T-cell (primary cell): ENCODE data around the gene BRF1. TPM values are rescaled to one million over a fixed set of nuclear protein-coding genes. Genes with fewer than 3 reads are reported as not detected.
A peak's percentile ranks its signal among the peaks of the same experiment; 100 is the strongest.
"Not testable (repeated sequence)": the region's sequence is repeated elsewhere in the genome, so short reads cannot be mapped to it uniquely, and the experiment has no call there.

Experiments
- ATAC-seq, 4 experiments: fragments of 200-7000 bp in 3 of 4; fragments of 150-1000 bp in 1 of 4; cut with Tn5 transposase; replicated peaks in 1 of 4; 1 replicate in 3 of 4; 2 replicates in 1 of 4; pipeline ENCODE4 v1.10.0; 2021; ENCODE audit warnings: moderate library complexity in 3 of 4, mild to moderate bottlenecking in 2 of 4, moderate number of reproducible peaks in 1 of 4
- CTCF ChIA-PET, 2 donors: fragments of 300-600 bp; sonication (Branson Sonifier 250); formaldehyde crosslinking; loops; one replicate each; lab custom pipeline; 2022; ENCODE audit warnings: antibody characterized with exemption in 2 of 2; lab: Charles Lee
- POLR2A ChIA-PET, 2 donors: fragments of 300-600 bp; sonication (Branson Sonifier 250); formaldehyde crosslinking; loops; one replicate each; lab custom pipeline; 2022; ENCODE audit warnings: antibody characterized with exemption in 2 of 2; lab: Charles Lee
- DNase-seq, 35 experiments: peaks; one replicate each; pipeline versions ENCODE4 v3.0.0 to v3.0.0-alpha.2; 2013 to 2023
- H3K27ac ChIP-seq: one replicate; pipeline ENCODE4 v1.5.1; 2013; ENCODE audit warnings: low read length
- H3K27me3 ChIP-seq, 2 experiments: replicated peaks in 1 of 2; 1 replicate in 1 of 2; 2 replicates in 1 of 2; pipeline versions ENCODE4 v1.6.1 to v1.7.0; 2013; ENCODE audit warnings: low read length in 1 of 2, mixed read lengths in 1 of 2; ENCODE audit not compliant: control insufficient read depth in 2 of 2, insufficient read depth in 2 of 2; ENCODE audit errors: extremely low read depth in 1 of 2
- H3K36me3 ChIP-seq, 2 donors: 1 replicate in 1 of 2; 2 replicates in 1 of 2; pipeline versions ENCODE4 v1.6.1 to v1.7.0; 2013; ENCODE audit warnings: low read length in 1 of 2; ENCODE audit not compliant: control insufficient read depth in 2 of 2, insufficient read depth in 1 of 2; ENCODE audit errors: extremely low read depth in 1 of 2
- H3K4me1 ChIP-seq, 2 experiments: 1 replicate in 1 of 2; 2 replicates in 1 of 2; pipeline versions ENCODE4 v1.6.1 to v1.7.0; 2013; ENCODE audit warnings: low read length in 2 of 2, mixed read lengths in 1 of 2; ENCODE audit not compliant: insufficient read depth in 2 of 2, control insufficient read depth in 1 of 2; ENCODE audit errors: extremely low read depth in 1 of 2
- H3K4me3 ChIP-seq, 2 donors: 1 replicate in 1 of 2; 2 replicates in 1 of 2; pipeline versions ENCODE4 v1.5.1 to v1.7.0; 2013; ENCODE audit warnings: mild to moderate bottlenecking in 2 of 2, low read length in 1 of 2, moderate library complexity in 1 of 2; ENCODE audit not compliant: control insufficient read depth in 1 of 2; ENCODE audit errors: extremely low read depth in 1 of 2
- H3K9me3 ChIP-seq: 2 replicates; pipeline ENCODE4 v1.7.0; 2013
- H3K27ac Mint-ChIP-seq, 2 donors: one replicate each; pipeline ENCODE4 v1.8.0; 2020 to 2021; ENCODE audit warnings: mild to moderate bottlenecking in 2 of 2, mixed read lengths in 2 of 2
- H3K27me3 Mint-ChIP-seq, 2 donors: one replicate each; pipeline ENCODE4 v1.8.0; 2021 to 2022; ENCODE audit warnings: mixed read lengths in 2 of 2
- H3K36me3 Mint-ChIP-seq: one replicate; pipeline ENCODE4 v1.8.0; 2021; ENCODE audit warnings: mixed read lengths
- H3K4me1 Mint-ChIP-seq, 3 donors: one replicate each; pipeline ENCODE4 v1.8.0; 2020 to 2022; ENCODE audit warnings: mixed read lengths in 3 of 3, mild to moderate bottlenecking in 1 of 3
- H3K4me3 Mint-ChIP-seq, 3 donors: one replicate each; pipeline ENCODE4 v1.8.0; 2020 to 2022; ENCODE audit warnings: mild to moderate bottlenecking in 3 of 3, mixed read lengths in 3 of 3, moderate library complexity in 3 of 3
- H3K9me3 Mint-ChIP-seq, 3 donors: one replicate each; pipeline ENCODE4 v1.8.0; 2020 to 2022; ENCODE audit warnings: mixed read lengths in 3 of 3
- WGBS: methylation state at CpG from one replicate; pipeline ENCODE4 v1.1.5; 2013; ENCODE audit warnings: missing lambda C conversion rate; ENCODE audit not compliant: insufficient coverage; 5-methylcytosine and 5-hydroxymethylcytosine counted together
- total RNA-seq, 35 experiments: library from RNA in 6 of 35; stranded (reverse) in 6 of 35; fragments of 120-200 nt in 1 of 35; gene quantifications; one replicate each; pipeline versions ENCODE4 v1.2.1 to v1.2.4 and lab custom pipeline; 2013 to 2026

Gene BRF1
- total RNA-seq, 5 donors from 2014 or later (not counting 1 experiment from before 2014, with no cell fraction given), result 57.7 to 70.5 (median 66.5) TPM

GRCh38 chr14:105329411-105330150, 28.8 kb upstream of the BRF1 start:
- Histone ChIP-seq H3K27ac (no peak overlapping the region), H3K27me3 (peaks cover 0 to 3% of the 10 kb centered on the region in 2 experiments), H3K36me3 (peaks cover 0 to 5% of the 10 kb centered on the region in 2 donors), H3K4me3 (no peak overlapping the region), H3K9me3 (no peaks in the 10 kb centered on the region), H3K4me1 (peaks cover 3 to 51% of the 10 kb centered on the region in 2 experiments)
- Mint-ChIP-seq H3K27ac (no peak overlapping the region), H3K27me3 (no peaks in the 10 kb centered on the region), H3K9me3 (peaks cover 0 to 3% (median 0%) of the 10 kb centered on the region in 3 donors), H3K4me3 (no peak overlapping the region), H3K4me1 (peaks cover 34 to 42% (median 41%) of the 10 kb centered on the region in 3 donors), H3K36me3 (no peaks in the 10 kb centered on the region)
- 95% methylated on average over 17 of the region's 17 CpGs for WGBS
- ChIA-PET POLR2A (no interaction called here), CTCF (no interaction called here)
- ATAC-seq (no peak), DNase-seq (no peak)

DNA sequence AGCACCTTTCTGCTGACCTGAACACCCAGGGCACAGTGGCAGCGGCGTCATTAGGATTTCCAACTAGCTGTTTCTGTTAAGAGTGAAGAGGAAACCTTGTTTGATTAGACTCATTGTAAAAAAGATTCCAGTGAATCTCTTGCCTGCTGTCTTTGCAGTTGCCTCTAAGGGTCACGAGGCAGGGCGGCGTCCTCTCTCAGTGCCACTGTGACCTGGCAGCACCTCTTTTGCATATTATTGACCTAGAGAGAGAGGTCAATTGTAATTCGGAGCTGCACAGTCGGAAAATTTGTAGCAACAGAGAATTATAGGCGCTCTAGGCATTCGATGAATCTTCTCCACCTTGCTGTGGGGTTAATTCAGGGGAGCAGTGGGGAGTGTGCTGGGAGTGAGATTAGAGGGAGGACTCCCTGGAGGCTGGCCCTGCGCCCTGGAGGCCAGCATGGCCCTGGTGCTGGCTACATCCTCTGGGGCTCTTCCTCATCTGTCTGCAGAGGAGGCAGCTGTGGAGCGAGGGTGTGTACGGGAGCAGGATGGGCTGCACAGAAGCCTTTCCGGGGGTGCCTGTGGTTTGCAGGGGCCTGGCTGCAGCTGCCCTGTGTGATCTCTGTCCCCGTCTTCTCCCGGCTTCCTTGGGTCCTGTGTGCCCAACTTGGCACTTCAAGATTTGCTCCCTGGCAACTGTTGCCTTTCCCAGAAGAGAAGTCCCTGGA, 28.0 kb upstream of the BRF1 start:
- H3K4me1 ChIP-seq, result peaks cover 3 to 51% of the 10 kb centered on the region in 2 experiments
- CTCF ChIA-PET, result no interaction called here
- POLR2A ChIA-PET, result no interaction called here
- peaks cover 0 to 3% of the 10 kb centered on the region in 2 experiments for H3K27me3 ChIP-seq
- Mint-ChIP-seq H3K27ac (no peak overlapping the region), H3K4me1 (peaks cover 34 to 45% (median 41%) of the 10 kb centered on the region in 3 donors), H3K27me3 (no peaks in the 10 kb centered on the region), H3K4me3 (peak overlapping the region in 1 of 3 donors; percentile 17), H3K9me3 (peaks cover 0 to 3% (median 0%) of the 10 kb centered on the region in 3 donors), H3K36me3 (no peaks in the 10 kb centered on the region)
- no peak overlapping the region for H3K4me3 ChIP-seq
- WGBS, result 91% methylated on average over 10 of the region's 15 CpGs
- peaks cover 0 to 5% of the 10 kb centered on the region in 2 donors for H3K36me3 ChIP-seq
- DNase-seq (no peak), ATAC-seq (no peak)
- H3K27ac ChIP-seq, result no peak overlapping the region
- no peaks in the 10 kb centered on the region for H3K9me3 ChIP-seq

DNA sequence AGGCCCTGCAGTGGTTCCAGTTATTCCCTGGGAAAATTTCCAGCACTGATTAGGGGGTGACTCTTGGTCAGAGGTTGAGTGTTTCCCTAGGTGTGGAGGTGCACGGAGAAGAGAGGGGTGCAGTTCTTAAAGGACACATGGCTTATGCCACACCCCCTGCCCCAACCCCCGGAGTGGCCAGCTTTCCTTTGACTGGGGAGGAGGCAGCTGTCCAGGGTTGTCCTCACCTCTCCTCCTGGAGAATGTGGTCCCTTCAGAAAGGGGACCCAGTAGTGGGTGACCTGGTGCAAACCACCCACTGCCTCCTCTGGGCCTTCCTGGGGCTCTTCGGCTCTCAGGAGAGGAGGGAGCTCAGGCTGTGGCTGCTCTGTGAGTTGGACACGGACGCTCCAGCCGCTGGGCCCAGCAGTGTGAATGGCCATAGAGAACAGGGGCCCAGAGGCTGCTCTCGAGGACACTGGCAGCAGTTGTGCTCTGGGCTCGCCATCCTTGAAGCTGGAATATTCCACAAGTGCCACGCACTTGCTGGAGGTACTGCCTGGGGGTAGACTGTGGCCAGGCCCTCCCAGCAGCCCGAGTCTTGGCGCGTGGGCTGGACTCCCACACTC, 27.4 kb upstream of the BRF1 start:
- Histone ChIP-seq H3K9me3 (no peaks in the 10 kb centered on the region), H3K36me3 (peaks cover 0 to 5% of the 10 kb centered on the region in 2 donors), H3K27me3 (peaks cover 0 to 3% of the 10 kb centered on the region in 2 experiments), H3K27ac (no peak overlapping the region), H3K4me3 (no peak overlapping the region), H3K4me1 (peaks cover 3 to 47% of the 10 kb centered on the region in 2 experiments)
- ATAC-seq (no peak), DNase-seq (no peak)
- Mint-ChIP-seq H3K4me3 (peak overlapping the region in 1 of 3 donors; percentile 17), H3K36me3 (peaks cover 3% of the 10 kb centered on the region), H3K27me3 (no peaks in the 10 kb centered on the region), H3K4me1 (peaks cover 39 to 48% (median 44%) of the 10 kb centered on the region in 3 donors), H3K27ac (no peak overlapping the region), H3K9me3 (peaks cover 0 to 3% (median 0%) of the 10 kb centered on the region in 3 donors)
- POLR2A ChIA-PET, result no interaction called here
- CTCF ChIA-PET, result no interaction called here
- WGBS, result 87% methylated on average over 5 of the region's 12 CpGs

DNA sequence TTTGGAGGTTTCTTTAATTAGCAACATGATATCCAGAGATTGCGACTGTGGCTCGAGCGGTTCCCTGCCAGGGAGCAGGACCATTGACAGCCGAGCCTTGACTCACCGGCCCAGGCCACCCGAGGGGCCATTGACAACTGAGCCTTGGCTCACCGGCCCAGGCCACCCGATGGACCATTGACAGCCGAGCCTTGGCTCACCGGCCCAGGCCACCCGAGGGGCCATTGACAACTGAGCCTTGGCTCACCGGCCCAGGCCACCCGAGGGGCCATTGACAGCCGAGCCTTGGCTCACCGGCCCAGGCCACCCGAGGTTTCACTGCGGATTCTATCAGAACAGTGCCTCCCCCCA, 26.9 kb upstream of the BRF1 start:
- CTCF ChIA-PET, POLR2A ChIA-PET, H3K9me3 Mint-ChIP-seq, H3K27ac Mint-ChIP-seq, H3K36me3 ChIP-seq, H3K9me3 ChIP-seq, ATAC-seq, H3K36me3 Mint-ChIP-seq, H3K4me3 ChIP-seq, H3K4me3 Mint-ChIP-seq, H3K27me3 ChIP-seq, DNase-seq, H3K27me3 Mint-ChIP-seq, H3K27ac ChIP-seq: not testable (repeated sequence)
- WGBS, result 91% methylated on average over 16 of the region's 17 CpGs
- peaks cover 43 to 51% (median 45%) of the 10 kb centered on the region in 3 donors for H3K4me1 Mint-ChIP-seq
- peaks cover 3 to 44% of the 10 kb centered on the region in 2 experiments for H3K4me1 ChIP-seq

DNA sequence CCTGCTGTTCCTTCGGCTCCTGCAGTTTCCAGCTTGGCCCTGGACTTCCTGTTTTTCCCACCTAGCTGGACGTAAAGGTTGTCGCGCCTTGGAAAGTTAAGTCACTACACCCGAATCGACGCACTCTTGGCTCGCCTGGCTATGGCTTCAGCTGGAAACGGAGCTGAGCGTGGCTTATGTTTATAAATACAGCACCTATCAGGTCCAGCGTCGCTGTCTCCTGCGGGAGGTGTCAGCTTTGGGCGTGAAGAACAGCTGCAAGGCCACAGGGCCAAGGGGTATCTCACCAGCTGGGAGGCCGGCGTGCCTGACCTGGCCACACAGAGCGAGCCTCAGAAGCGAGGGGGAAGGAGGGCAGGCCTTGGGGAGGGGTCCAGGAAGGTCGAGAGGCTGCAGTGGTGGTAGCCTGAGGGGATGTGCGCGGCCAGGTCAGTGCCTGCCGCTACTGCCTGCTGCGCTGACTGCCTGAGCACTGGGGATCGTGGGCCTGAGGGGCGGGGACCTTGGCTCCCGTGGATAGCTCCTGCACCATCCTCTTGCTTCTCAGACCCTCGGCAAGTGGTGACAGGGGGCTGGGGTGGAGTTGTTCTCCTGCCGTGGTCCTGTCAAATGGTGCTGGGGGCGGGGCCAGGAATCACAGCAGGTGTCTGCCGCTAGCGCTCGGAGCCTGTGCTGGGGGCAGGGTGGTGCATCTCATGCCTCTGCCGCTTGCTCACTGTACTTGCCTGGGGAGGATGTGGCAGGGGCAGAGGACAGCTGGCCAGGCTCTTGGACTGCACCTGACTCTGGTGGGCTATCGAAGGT, 26.3 kb upstream of the BRF1 start:
- no peak for ATAC-seq
- ChIA-PET CTCF (no interaction called here), POLR2A (no interaction called here)
- H3K27ac Mint-ChIP-seq, result no peak overlapping the region
- peaks cover 0 to 3% of the 10 kb centered on the region in 2 experiments for H3K27me3 ChIP-seq
- DNase-seq, result no peak
- WGBS, result 88% methylated on average over 32 of the region's 34 CpGs
- peaks cover 0 to 5% of the 10 kb centered on the region in 2 donors for H3K36me3 ChIP-seq
- H3K4me1 Mint-ChIP-seq, result peaks cover 42 to 49% (median 44%) of the 10 kb centered on the region in 3 donors
- no peaks in the 10 kb centered on the region for H3K27me3 Mint-ChIP-seq
- no peaks in the 10 kb centered on the region for H3K9me3 ChIP-seq
- no peak overlapping the region for H3K4me3 Mint-ChIP-seq
- peaks cover 3 to 38% of the 10 kb centered on the region in 2 experiments for H3K4me1 ChIP-seq
- peaks cover 11% of the 10 kb centered on the region for H3K36me3 Mint-ChIP-seq
- peaks cover 0 to 3% (median 0%) of the 10 kb centered on the region in 3 donors for H3K9me3 Mint-ChIP-seq
- H3K4me3 ChIP-seq, result no peak overlapping the region
- no peak overlapping the region for H3K27ac ChIP-seq

GRCh38 chr14:105326568-105326867, 25.7 kb upstream of the BRF1 start:
- no peaks in the 10 kb centered on the region for H3K9me3 ChIP-seq
- peaks cover 3 to 32% of the 10 kb centered on the region in 2 experiments for H3K4me1 ChIP-seq
- ATAC-seq (no peak), DNase-seq (no peak)
- POLR2A ChIA-PET, result no interaction called here
- peaks cover 0 to 5% of the 10 kb centered on the region in 2 donors for H3K36me3 ChIP-seq
- H3K27ac ChIP-seq, result no peak overlapping the region
- Mint-ChIP-seq H3K9me3 (no peaks in the 10 kb centered on the region), H3K4me1 (peaks cover 36 to 43% (median 38%) of the 10 kb centered on the region in 3 donors), H3K27ac (no peak overlapping the region), H3K36me3 (peaks cover 11% of the 10 kb centered on the region), H3K4me3 (no peak overlapping the region), H3K27me3 (no peaks in the 10 kb centered on the region)
- CTCF ChIA-PET, result no interaction called here
- peaks cover 0 to 3% of the 10 kb centered on the region in 2 experiments for H3K27me3 ChIP-seq
- 91% methylated on average over 8 of the region's 9 CpGs for WGBS
- no peak overlapping the region for H3K4me3 ChIP-seq
